BLaER1 (cell line): ENCODE measurements around the gene MAP3K21.

Source experiments
- H3K27ac ChIP-seq: shearing (Covaris generic); formaldehyde crosslinking; 2 replicates; pipeline ENCODE4 v1.8.1; 2022
- H3K27me3 ChIP-seq: shearing (Covaris generic); formaldehyde crosslinking; 2 replicates; pipeline ENCODE4 v1.8.1; 2022
- H3K36me3 ChIP-seq: shearing (Covaris generic); formaldehyde crosslinking; 2 replicates; pipeline ENCODE4 v1.8.1; 2022
- H3K4me1 ChIP-seq: shearing (Covaris generic); formaldehyde crosslinking; 2 replicates; pipeline ENCODE4 v1.8.1; 2022
- H3K4me2 ChIP-seq: shearing (Covaris generic); formaldehyde crosslinking; 2 replicates; pipeline ENCODE4 v1.8.1; 2022
- H3K4me3 ChIP-seq: shearing (Covaris generic); formaldehyde crosslinking; 2 replicates; pipeline ENCODE4 v1.8.1; 2022
- H3K9ac ChIP-seq: shearing (Covaris generic); formaldehyde crosslinking; 2 replicates; pipeline ENCODE4 v1.8.1; 2022
- H3K9me3 ChIP-seq: shearing (Covaris generic); formaldehyde crosslinking; 2 replicates; pipeline ENCODE4 v1.8.1; 2022
- H4K20me1 ChIP-seq: shearing (Covaris generic); formaldehyde crosslinking; 2 replicates; pipeline ENCODE4 v1.8.1; 2022
- Cebpa-rat ChIP-seq: shearing (Covaris generic); IDR thresholded peaks from 2 replicates; pipeline ENCODE4 v1.8.1; 2022

MAP3K21 gene

DNA sequence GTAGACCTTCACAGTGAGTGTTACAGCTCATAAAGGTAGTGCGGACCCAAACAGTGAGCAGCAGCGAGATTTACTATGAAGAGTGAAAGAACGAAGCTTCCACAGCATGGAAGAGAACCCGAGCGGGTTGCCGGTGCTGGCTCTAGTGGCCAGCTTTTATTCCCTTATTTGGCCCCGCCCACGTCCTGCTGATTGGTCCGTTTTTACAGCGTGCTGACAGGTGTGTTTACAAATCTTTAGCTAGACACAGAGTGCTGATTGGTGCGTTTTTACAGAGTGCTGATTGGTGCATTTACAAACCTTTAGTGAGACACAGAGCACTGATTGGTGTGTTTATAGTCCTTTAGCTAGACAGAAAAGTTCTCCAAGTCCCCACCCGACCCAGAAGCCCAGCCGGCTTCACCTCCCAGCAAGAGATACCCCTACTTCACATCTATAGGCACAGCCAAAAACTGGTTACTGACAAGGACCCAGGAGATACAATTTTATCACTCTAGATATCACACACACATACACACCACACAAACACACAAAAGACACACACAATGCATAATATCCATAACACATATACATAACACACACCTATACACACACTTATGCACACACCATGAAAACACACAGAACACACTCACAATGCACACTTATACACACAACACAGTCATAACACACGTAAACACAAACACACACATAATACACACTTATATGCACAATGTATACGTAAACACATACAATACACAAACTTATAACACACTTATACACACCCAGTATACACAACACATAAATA lies 68.5 kb downstream of the MAP3K21 start:
- Histone ChIP-seq H3K9ac (no peak overlapping the region), H3K4me2 (no peak overlapping the region), H3K27me3 (no peaks in the 10 kb centered on the region), H4K20me1 (no peaks in the 10 kb centered on the region), H3K4me3 (no peak overlapping the region), H3K36me3 (no peaks in the 10 kb centered on the region), H3K27ac (no peak overlapping the region), H3K9me3 (no peaks in the 10 kb centered on the region), H3K4me1 (no peaks in the 10 kb centered on the region)
- TF ChIP-seq Cebpa-rat = no peak

DNA sequence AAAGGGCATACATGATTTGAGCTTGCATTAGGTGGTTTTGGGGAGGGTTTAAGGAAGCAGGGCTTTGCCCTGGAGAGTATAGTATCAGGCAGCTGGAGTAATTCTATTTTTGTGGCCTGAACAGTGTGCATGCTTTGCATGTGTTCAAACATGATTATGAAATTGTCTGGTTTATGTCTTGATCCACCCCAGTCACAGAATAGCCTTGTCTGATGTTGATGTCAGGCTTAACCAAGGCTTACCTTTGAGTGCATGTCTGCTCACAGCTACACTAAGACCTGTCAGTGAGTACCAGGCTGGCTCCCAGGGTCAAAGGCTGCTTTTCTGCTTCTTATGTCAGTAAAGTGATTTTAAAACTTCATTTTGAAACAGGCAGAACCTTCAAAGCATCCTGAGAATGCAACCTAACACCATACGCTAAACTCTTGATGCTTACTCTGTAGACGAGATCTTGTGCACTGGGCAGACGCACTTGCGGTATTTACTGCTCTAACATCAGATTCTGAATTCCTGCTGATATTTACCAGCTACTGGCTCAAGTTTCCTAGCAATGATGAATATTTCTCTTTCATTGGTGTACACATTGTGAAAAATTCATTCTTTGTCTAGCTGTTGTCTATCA lies 78.9 kb downstream of the MAP3K21 start:
- no peaks in the 10 kb centered on the region for H3K27me3 ChIP-seq
- no peak overlapping the region for H3K4me2 ChIP-seq
- H3K4me3 ChIP-seq = no peak overlapping the region
- peaks cover 11% of the 10 kb centered on the region for H3K9me3 ChIP-seq
- H3K36me3 ChIP-seq = no peaks in the 10 kb centered on the region
- no peak overlapping the region for H3K27ac ChIP-seq
- no peaks in the 10 kb centered on the region for H3K4me1 ChIP-seq
- no peak overlapping the region for H3K9ac ChIP-seq
- no peak for TF ChIP-seq Cebpa-rat
- no peaks in the 10 kb centered on the region for H4K20me1 ChIP-seq

DNA sequence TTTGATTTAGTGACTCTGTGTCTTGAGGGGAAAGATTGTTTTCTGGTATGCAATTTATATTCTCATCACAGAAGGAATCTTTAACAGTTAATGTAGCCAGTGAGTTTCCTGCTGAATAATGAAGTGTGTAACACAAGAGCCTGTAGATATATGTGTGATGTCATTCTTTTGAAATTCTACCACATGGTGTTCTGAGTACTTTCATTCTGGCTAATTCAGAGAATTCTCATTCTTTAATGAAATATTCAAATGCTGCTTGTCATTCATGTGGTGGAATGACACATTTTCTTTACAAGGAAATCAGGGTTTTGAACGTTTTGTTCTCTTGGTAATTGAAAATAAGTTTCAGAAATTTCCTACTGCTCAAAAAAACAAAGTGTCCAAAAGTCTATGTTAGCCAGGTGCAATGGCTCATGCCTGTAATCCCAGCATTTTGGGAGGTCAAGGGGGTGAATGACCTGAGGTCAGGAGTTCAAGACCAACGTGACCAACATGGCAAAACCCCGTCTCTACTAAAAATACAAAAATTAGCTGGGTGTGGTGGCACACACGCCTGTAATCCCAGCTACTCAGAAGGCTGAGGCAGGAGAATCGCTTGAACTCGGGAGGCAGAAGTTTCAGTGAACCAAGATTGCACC lies 79.6 kb downstream of the MAP3K21 start:
- no peak overlapping the region for H3K4me2 ChIP-seq
- H3K27ac ChIP-seq = no peak overlapping the region
- no peaks in the 10 kb centered on the region for H3K27me3 ChIP-seq
- no peaks in the 10 kb centered on the region for H4K20me1 ChIP-seq
- no peaks in the 10 kb centered on the region for H3K4me1 ChIP-seq
- no peak for TF ChIP-seq Cebpa-rat
- H3K9ac ChIP-seq = no peak overlapping the region
- H3K9me3 ChIP-seq = peaks cover 11% of the 10 kb centered on the region
- no peak overlapping the region for H3K4me3 ChIP-seq
- H3K36me3 ChIP-seq = no peaks in the 10 kb centered on the region

DNA sequence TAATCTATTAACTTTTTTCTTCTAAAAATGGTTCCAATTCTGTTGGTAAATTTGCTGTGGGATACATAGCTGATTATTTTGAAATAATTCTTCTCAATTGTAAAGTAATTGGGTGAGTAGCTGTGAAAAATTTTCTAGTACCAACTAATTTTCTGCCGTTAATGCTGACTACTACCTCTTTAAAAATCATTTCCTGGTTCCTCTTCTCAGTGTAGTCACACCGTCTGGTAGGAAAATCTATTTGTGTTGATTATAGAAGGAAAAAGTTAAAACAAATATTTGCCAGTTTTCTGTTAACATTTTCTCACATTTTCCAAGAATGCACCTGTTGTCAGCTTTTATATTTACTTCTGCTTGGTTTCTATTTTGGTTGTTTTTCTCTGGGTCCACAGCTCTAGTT lies 82.0 kb downstream of the MAP3K21 start:
- no peak for TF ChIP-seq Cebpa-rat
- Histone ChIP-seq H3K27ac (no peak overlapping the region), H3K4me2 (no peak overlapping the region), H3K9ac (no peak overlapping the region), H3K4me3 (no peak overlapping the region), H4K20me1 (no peaks in the 10 kb centered on the region), H3K27me3 (no peaks in the 10 kb centered on the region), H3K4me1 (no peaks in the 10 kb centered on the region), H3K36me3 (no peaks in the 10 kb centered on the region), H3K9me3 (peaks cover 11% of the 10 kb centered on the region)

DNA sequence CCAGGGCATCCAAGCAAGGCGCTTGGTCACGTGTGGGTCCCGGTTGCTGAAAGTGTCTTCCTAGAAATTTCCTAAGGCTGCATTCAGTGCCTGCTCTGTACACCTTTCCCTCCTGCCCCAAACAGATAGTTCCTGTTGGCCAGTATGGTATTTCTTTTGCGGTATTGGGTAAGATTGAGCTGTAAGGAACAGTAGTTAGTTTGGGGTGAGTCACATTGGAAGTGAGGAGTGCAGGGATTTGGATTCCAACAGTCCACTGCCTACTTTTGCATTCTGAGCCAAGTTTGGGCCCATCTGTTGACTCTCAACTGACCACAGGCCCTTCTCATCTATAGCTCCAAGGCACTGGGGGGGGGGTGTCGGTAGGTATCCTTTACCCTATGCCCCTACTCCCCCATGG lies 83.4 kb downstream of the MAP3K21 start:
- no peaks in the 10 kb centered on the region for H3K4me1 ChIP-seq

DNA sequence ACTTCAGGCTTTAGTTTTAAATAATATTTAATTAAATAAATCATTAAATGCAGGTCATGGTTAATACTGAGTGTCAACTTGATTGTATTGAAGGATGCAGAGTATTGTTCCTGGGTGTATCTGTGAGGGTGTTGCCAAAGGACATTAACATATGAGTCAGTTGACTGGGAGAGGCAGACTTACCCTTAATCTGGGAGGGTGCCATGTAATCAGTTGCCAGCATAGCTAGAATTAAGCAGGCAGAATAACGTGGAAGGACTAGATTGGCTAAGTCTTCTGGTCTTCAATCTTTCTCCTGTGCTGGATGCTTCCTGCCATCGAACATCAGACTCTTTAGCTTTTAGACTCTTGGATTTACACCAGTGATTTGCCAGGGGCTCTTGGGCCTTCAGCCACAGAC lies 85.3 kb downstream of the MAP3K21 start:
- no peaks in the 10 kb centered on the region for H3K4me1 ChIP-seq
- H3K4me2 ChIP-seq = no peak overlapping the region
- H3K9ac ChIP-seq = no peak overlapping the region
- no peaks in the 10 kb centered on the region for H4K20me1 ChIP-seq
- no peak overlapping the region for H3K27ac ChIP-seq
- no peak overlapping the region for H3K4me3 ChIP-seq
- TF ChIP-seq Cebpa-rat = no peak
- H3K27me3 ChIP-seq = no peaks in the 10 kb centered on the region
- no peaks in the 10 kb centered on the region for H3K36me3 ChIP-seq
- peaks cover 11% of the 10 kb centered on the region for H3K9me3 ChIP-seq

More for the DNA sequence above, 83.4 kb downstream of the MAP3K21 start:
- Histone ChIP-seq H3K9me3 (peaks cover 11% of the 10 kb centered on the region), H3K9ac (no peak overlapping the region), H3K4me3 (no peak overlapping the region), H4K20me1 (no peaks in the 10 kb centered on the region), H3K27me3 (no peaks in the 10 kb centered on the region), H3K27ac (no peak overlapping the region), H3K36me3 (no peaks in the 10 kb centered on the region), H3K4me2 (no peak overlapping the region)
- TF ChIP-seq Cebpa-rat = no peak

DNA sequence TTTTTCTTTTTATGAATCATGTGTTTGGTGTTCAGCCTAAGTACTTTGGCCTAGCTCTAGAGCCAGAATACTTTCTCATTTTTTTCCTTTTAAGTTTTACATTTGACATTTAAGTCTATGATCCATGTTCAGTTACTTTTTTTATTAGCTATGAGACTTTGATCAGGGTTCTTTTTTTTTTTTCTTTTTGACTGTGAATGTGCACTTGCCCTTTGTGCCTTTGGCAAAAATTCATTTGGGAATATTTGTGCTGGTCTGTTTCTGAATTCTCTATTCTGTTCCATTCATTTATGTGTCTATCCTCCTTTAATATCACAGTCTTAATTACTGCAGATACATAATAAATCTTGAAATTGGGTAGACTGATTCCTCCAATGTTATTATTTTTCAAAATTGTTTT lies 93.8 kb downstream of the MAP3K21 start:
- Histone ChIP-seq H3K4me2 (no peak overlapping the region), H3K27me3 (no peaks in the 10 kb centered on the region), H3K9ac (no peak overlapping the region), H4K20me1 (no peaks in the 10 kb centered on the region), H3K9me3 (peaks cover 5% of the 10 kb centered on the region; the same call in 1 of the 2 replicates), H3K27ac (no peak overlapping the region), H3K4me1 (no peaks in the 10 kb centered on the region), H3K36me3 (no peaks in the 10 kb centered on the region), H3K4me3 (no peak overlapping the region)
- TF ChIP-seq Cebpa-rat = no peak

DNA sequence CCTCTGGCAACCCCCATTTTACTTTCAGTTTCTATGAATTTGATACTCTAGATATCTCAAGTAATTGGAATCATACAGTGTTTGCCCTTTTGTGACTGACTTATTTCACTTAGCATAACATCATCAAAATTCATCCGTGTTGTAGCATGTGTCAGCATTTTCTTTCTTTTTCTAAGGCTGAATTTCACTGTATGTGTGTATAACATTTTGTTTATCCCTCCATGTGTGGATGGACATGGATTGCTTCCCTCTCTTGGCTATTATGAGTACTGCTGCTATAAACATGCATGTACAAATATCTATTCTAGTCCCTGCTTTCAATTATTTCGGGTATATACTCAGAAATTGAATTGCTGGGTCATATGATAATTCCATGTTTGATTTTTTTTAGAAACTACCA lies 97.3 kb downstream of the MAP3K21 start:
- no peaks in the 10 kb centered on the region for H3K27me3 ChIP-seq
- H4K20me1 ChIP-seq = no peaks in the 10 kb centered on the region
- H3K4me2 ChIP-seq = no peak overlapping the region
- H3K4me3 ChIP-seq = no peak overlapping the region
- no peaks in the 10 kb centered on the region for H3K36me3 ChIP-seq
- H3K27ac ChIP-seq = no peak overlapping the region
- no peak overlapping the region for H3K9ac ChIP-seq
- TF ChIP-seq Cebpa-rat = no peak
- H3K4me1 ChIP-seq = no peaks in the 10 kb centered on the region
- peaks cover 5% of the 10 kb centered on the region; the same call in 1 of the 2 replicates for H3K9me3 ChIP-seq

DNA sequence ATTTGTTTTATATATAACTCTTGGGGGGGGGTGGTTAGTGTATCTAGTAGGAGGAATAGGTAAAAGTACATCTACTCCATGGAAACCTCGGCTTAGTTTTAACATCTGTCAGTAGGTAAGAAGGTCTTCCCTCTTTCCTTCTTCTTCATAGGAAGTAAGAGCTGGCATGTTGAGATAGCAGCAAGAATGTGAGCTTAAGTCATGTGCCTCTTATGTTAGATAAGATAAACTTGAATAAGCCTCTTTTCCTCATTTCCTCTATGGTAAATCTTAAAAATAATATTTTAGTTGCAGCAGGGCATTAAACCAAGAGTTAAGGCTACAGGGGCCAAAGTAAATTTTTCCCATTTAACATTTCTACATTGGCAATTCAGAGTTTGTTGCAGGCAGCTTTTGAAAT lies 100.4 kb downstream of the MAP3K21 start:
- Histone ChIP-seq H4K20me1 (no peaks in the 10 kb centered on the region), H3K4me3 (no peak overlapping the region), H3K4me2 (no peak overlapping the region), H3K9me3 (no peaks in the 10 kb centered on the region), H3K27ac (no peak overlapping the region), H3K36me3 (no peaks in the 10 kb centered on the region), H3K4me1 (no peaks in the 10 kb centered on the region), H3K9ac (no peak overlapping the region), H3K27me3 (no peaks in the 10 kb centered on the region)
- no peak for TF ChIP-seq Cebpa-rat

DNA sequence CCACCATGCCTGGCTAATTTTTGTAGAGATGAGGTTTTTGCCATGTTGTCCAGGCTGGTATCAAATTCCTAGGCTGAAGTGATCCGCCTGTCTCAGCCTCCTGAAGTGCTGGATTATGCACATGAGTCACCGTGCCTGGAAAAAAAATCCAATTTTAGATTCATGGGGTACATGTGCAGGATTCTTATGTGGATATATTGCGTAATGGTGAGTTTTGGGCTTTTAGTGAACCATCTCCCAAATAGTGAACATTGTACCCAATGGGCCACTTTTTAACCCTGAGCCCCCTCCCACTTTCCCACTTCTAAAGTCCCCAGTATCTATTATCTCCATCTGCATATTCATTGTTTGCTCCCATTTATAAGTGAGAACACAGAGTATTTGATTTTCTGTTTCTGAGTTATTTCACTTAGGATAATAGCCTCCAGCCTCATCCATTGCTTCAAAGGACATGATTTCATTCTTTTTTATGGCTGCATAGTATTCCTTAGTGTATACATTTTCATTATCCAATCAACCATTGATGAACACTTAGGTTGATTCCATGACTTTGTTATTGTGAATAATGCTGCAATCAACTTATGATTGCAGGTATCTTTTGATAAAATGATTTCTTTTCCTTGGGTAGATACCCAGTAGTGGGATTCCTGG lies 104.4 kb downstream of the MAP3K21 start:
- no peak overlapping the region for H3K27ac ChIP-seq
- peak; percentile 45; the same call in 1 of the 2 replicates for TF ChIP-seq Cebpa-rat
- no peaks in the 10 kb centered on the region for H3K9me3 ChIP-seq

More for the DNA sequence above, 104.4 kb downstream of the MAP3K21 start:
- H3K4me2 ChIP-seq = no peak overlapping the region
- H3K9ac ChIP-seq = no peak overlapping the region
- H3K4me1 ChIP-seq = no peaks in the 10 kb centered on the region
- no peaks in the 10 kb centered on the region for H3K27me3 ChIP-seq
- H3K4me3 ChIP-seq = no peak overlapping the region
- no peaks in the 10 kb centered on the region for H3K36me3 ChIP-seq
- H4K20me1 ChIP-seq = no peaks in the 10 kb centered on the region
